ENCODE results near the gene LRRC25.

LRRC25 gene

DNA sequence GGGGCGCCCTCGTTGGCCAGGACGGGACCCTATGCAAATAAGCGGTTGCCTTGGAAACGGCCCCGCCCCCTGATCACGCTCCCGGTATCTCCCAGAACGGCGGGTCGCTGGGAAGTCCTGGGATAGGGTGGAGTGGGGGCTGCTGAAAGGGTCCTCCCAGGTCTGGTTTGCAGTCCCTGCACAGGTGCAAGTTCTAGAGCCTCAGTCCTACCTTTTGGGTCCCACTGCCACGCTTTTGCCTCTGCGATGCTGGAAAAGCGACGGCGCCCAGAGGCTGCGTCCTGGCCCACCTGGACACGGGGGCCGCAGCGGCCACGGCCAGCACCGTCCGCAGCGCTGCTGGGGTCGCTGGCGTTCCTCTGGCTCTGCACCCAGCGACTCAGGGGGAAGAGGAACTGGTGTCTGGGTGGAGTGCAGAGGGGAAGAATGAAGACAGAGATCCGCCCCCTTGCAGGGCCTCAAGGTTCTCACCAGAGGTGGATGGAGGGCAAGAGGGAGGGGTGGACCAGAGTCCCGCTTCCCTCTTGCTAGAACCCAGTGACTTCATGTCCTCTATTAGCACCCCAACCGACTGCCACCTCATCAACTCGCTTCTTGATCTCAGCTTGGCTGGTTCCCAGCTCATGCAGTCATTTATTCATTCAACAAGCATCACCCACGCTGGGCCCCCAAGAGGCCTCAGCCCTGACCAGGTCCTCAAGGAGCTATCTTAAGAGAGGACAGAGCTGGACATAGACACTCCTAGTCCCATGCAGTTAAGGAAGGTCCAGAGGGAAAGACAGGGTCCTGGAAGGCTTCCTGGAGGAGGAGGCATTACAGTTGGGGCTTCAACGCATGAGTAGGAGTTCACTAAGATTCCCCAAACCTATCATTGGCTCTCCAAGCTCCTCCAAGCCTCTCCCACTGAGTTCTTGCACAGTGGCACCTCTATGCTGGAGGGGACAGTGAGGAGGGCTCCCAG, at the start of gene LRRC25:
LRRC25 (minus strand) TSS at position 381 of the 961 bp plus-strand sequence. CDS start 659 bp downstream, outside the sequence.
- DNase-seq (ENCODE audit: low read depth in 2 of 2) = no peak

DNA sequence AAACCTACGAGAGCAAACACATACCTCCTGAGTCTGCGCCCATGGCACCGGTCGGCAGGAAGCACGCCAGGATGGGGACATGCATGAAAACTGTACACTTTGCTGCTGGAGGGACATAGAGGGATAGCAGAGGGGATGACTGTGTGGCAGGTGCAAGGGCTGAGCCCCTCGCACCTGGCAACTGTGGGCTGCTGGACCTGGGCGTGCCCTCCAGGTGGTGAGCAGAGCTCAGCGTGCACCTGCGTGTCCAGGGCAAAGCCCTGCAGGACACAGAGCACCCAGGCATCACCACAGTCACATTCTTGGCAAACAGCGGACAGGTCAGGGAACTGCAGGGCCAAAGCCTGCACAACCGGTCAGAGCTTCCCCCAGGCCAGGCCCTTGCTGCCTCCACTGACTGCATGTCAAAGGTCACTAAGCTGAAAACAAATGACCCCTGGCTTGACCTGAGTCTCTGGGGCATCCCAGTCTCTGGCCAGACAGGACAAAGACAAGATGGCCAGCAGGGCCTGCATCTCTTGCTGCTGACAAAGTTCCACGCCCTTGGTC, 49.5 kb upstream of the LRRC25 start:
- DNase-seq (ENCODE audit: low read depth in 2 of 2) = no peak

DNA sequence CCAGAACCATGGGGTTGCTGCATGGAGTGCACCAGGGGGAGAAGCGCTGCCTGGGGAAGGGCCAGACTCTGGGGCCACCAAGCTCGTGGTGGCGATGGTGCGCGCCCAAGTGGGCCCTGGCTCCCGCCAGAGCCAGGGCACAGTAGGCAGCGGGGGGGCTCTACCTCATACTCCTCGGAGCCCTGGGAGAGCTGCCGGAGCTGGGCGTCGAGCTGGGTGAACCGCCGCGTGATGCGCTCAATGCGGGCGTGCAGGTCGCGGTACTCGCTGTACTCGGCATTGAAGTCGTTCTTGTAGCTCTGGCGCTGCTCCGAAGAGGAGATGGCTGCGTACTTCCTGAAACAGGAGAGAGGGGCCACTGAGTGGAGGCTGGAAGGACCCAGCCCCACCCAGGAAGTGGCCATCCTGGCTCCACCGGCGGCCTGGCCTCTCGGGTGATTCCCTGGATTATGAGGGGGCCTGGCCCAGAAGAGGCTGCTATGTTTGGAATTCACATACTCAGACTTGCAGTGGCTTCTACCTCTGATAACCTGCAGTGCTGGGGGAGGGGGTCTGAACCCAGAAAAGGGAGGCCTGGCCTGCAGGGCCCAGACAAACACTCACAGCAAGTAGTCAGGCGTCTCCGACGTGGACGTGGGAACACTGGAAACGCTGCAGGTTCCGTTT, 48.9 kb upstream of the LRRC25 start:
- DNase-seq (ENCODE audit: low read depth in 2 of 2) = no peak

DNA sequence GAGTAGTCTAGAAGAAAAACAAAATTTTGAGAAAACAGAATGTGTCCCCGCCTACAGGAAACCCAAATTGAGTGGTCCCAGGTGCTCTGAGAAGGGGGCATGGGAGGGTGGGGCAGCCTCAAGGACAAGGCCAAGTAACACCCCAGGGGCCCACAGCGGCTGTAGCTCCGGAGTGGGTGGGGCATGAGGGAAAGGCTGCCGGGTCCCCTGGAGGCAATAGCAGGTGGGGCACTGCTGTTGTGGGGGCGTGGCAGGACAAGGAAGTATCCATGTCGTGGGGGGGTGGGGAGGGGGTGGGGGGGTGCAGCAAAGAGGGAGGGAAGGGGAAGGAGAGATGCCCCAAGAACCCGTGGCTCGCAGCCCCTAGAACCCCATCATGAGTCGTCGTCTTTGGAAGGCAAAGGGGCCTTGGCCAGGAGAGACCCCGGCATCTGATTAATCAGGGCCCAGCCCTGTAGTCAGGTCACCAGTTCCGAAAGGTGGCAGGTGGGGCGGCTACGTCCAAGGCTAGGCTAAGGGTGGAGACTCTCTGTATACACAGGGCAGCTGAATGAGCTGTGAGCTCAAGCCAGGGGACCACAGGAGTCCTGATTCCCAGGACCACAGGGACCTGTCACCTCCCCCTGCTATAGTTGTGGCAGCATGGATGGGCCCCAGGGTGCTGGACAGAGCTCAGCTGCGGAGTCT, 48.0 kb upstream of the LRRC25 start:
- no peak for DNase-seq (ENCODE audit: low read depth in 2 of 2)

DNA sequence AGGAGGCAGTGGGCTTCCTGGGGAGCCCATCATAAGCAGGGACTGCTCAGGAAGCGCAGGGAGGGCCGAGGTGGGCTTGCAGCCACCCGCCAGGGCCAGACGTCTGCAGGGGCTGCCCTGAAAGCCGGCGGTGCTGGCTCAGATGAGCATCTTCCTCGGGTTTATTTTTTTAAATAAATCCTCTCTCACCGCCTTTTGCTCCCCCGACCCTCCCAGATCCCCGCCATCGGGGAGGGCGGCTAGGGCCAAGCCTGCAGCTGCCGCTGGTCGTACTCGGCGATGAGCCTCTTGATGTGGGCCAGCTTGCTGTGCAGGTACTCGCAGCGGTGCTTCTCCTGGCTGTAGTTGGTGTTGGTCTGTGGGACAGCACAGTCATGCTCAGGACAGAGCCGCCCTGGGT, 47.1 kb upstream of the LRRC25 start:
- DNase-seq (ENCODE audit: low read depth in 2 of 2) = no peak

DNA sequence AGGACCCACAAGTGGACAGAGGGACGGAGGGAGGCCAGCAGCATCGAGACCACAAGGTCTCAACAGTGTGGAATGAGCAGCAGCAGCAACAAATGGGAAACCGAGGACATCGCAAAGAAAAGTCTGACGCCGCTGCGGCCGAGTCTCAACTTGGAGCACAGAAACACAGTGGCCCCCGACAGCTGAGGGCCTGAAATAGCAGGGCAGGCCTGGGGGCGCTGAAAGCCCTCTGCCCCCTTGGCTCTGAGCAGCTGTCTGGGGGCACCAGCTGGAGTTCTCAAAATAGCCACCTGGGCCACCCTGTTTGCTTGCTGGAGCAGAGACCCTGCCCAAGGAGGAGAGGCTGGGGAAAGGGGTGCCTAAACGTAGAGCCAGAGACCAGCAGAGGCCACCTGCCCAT, 46.4 kb upstream of the LRRC25 start:
- no peak for DNase-seq (ENCODE audit: low read depth in 2 of 2)

DNA sequence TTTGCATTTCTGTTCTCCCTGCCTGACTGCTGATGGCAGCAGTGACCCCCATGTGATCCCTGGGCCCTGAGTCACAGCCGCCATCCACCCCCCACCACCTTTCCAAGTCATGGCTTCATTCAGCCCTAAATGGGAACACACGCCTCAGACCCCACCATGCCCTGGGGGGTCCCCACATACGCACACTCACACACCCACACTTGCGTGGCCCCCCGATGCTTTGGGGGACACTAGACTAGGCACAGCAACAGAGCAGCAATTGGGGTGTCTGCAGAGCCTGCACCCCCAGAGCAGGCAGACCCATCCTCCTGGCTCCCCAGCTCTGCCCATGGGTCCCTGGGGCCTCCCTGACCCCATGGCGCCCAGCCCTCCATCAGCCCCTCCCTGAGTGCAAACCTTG, 46.0 kb upstream of the LRRC25 start:
- no peak for DNase-seq (ENCODE audit: low read depth in 2 of 2)

DNA sequence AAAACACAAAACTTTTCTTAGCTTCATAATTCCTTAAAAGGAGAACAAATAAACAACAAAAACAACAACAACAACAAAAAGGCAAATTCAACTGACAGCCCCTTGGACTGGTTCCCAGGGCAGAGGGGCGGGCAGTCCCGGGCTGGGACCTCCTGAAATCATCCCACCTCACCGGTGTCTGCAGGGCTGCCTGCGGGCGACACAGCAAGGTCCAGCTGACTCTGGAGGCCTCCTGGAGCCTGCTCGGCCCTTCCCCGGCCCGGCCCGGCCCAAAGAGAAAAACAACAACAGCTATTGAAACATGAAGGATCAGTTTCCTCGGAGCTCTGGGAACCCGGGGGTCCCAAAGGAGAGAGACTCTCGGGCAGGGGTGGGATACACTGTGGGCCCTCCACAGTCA, 45.5 kb upstream of the LRRC25 start:
- no peak for DNase-seq (ENCODE audit: low read depth in 2 of 2)

DNA sequence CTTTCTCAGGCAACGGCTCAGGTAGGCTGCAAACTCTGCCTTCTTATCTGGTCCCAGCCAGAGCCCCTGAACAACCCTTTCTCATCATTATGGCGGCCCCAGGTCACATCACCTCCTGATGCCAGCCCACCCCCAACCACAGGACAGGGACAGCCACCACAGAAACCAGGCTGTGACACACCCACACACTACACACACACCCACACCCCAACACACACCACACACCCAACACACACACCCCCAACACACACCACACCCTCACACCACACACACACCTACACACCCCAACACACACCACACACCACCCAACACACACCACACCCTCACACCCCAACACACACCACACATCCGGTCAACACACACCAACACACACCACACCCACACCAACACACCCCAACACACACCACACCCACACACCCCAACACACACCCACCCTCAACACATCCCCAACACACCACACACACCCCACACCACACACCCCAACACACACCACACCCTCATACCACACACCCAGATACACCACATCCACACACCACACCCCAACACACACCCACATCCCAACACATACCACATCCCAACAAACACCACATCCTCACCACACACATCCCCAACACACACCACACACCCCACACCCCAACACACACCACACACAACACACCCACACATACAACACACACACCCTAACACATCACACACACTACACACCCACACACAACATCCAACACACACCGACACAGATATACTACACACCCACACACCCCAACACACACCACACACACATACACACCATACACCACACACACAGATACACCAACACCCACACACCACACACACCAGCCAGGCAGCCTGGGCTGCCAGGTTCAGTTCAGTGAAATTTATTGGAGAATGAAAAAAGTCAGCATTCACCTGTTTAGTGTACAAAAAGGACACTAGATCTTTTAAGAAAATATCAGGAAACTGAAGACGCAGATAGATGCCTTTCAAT, 44.7 kb upstream of the LRRC25 start:
- no peak for DNase-seq (ENCODE audit: low read depth in 2 of 2)

DNA sequence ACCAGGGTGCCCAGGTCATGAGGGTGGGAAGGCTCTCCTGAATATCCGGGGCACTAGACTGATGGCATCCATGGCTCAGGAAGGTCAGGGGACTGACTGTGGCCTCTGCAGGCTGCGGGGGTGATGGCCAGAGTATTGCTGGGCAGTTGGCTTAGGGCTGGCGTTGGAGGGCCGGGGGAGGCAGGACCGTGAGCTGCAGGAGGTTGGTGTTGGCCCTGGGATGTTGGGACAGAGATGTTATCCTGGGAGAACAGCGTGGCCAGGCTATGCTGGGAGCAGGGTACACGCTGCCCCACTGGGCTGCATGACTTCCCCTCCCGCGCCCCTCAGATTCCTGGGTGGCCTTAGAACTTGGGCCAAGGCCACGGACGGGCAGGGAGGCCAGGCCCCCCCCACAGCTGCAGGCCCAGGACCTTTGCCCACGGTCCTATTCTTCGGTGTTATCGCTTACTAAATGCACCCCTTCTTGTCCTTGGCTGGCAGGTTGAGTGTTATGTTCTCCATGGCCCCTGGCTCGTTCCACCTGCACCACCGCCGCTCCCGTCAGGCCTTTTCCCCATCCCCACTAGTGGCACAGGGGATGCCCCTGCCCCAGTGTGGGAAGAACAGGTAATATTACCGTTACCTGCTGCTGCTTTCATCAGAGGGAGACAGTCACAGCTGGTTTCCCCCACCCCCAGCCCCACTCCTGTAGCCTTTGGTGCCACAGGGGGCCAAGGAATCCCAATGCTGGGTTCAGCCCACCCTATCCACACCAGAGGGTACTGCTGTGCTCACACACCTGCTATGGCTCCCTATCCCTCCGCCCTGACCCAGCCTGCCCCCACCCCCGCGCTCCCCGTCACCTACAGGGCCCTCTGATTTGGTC, 43.7 kb upstream of the LRRC25 start:
- DNase-seq (ENCODE audit: low read depth in 2 of 2) = no peak

DNA sequence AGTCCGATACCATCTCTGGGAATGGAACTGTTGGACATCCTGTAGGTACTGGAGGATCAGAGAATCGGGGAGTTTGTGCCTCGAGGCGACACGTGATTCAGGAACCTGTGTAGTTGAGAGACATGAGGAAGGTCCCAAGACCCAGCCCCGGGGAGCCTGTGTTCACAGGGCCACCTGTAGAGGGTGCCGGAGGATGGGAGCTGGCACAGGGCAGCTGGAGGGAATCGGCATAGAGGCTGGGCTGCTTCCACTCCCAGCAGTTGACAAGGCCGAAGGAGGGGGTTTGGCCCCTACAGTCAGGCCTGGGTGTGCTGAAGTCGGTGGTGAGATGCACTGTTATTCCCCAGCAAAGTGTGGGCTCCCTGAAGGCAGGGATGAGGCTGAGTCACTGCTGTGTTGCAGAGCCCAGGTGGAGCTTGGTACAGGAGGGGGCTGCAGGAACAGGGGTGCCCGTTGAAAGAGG, 43.0 kb upstream of the LRRC25 start:
- DNase-seq (ENCODE audit: low read depth in 2 of 2) = no peak

DNA sequence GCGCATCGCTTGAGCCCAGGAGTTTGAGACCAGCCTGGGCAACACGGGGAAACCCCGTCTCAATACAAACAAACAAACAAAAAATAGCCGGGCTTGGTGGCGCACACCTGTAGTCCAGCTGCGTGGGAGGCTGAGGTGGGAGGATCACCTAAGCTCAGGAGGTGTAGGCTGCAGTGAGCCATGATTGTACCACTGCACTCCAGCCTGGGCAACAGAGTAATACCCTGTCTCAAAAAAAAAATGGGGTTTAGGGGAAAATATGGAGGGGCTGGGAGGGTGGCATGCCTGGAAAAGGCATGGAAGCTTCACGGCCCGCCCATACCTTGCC, 42.5 kb upstream of the LRRC25 start:
- DNase-seq (ENCODE audit: low read depth in 2 of 2) = no peak

DNA sequence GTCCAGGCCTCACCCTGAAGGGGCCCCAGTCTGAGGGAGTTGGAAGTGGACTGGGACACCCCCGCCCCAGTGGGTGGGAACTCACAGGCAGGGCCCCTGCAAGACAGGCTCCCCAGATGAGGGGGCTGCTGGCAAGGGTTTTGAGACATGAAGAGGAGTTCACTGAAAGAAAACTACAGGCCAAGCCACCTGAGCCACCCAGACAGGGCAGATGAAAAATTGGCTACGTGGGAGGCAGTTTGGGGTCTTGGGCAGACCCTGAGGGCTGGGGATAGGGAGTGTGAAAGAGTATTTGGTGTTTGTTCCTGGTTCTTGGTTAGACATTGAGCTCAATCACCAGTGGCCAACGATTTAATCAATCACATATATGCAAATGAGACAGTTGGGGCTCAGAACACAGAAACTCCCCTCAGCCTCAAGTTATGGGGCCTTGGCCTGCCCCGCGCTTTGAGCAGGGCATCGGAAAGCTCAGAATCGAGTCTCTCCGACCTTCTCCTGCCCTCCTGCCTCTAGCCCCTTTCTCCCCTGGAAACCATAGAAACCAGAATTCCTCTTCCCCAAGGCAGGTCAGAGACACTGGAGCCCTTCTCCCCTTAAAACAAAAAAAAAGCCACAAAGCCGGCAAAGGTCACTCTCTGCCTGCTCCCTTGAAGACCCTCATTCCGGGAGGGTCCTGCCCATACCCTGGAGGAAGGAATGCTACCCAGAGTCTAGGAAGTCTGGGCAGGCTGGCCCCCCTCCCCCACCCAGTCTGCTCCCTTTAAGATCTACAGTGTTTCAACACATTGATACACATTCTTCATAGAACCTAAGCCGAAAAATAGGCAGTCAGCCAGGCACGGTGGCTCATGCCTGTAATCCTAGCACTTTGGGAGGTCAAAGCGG, 41.8 kb upstream of the LRRC25 start:
- no peak for DNase-seq (ENCODE audit: low read depth in 2 of 2)

DNA sequence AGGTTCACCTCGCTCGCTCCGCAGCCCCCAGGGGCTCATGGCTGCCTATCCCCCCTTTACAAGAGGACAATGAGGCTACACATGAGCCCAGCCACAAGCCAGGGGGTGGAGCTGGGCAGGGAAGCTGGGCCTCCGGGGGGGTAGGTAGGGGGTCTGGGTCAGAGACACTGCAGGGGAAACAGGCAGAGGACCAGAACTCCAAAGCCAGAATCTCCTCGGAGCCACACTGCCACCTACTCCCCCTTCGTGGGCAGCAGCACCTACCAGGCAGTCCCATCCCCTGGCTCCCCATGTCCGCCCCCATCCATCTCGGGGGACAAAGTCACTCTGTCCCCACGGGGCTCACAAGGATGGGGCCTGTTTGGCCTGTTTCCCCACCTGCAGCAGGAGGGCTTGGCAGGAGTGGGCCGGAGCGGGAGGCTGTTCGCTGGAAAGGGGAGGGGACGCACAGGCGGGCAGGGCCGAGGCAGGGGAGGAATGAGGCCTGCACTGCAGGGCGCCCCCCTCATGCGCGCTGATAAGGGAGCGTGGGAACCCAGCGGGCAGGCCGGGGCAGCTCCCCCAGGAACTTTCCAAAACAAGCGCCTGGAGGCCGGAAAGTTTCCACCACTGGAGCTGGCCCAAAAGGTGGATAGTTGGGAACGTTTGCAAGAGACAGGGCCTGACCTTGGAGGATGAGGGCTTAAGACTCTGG, 41.1 kb upstream of the LRRC25 start:
- DNase-seq (ENCODE audit: low read depth in 2 of 2) = no peak

DNA sequence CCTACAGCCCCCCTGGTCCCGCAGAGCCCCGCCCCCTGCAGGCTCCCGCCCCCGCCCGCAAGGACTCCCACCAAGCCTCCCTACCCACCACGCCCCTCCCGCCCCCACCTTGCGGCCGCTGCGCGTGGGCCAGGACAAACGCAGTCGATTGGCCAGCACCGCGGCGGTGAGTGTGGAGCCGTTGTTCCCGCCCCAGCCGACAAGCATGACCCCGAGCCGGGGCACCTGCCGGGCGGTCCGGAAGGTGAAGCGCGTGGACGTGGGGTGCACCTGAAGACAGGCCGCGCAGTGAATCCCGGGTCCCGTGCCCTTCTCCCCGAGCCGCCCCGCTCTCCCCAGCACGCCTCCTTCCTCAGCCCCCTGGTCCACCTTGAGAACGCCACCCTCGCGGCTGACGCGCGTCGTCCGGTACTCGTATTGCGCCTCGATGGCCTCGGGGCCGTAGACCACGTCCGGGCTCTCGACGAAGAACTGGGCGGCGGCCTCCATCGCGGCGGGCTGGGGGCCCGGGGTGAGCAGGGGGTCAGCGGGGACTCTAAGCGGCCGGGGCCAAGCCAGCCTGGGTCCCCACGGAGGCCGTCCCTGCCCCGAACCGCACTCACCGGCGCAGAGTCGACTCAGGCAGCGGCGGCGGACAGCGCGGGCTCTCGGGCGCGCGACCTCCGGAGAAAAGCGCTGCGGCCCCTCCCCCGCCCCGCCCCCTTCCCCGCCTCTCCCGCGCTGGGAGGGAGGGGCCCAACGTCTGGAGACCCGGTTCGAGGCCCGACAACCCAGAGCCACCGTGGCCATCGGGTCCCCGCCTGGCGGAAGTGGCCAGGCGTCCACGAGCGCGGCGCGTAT, 40.3 kb upstream of the LRRC25 start, which contains the start of gene ISYNA1:
ISYNA1 (minus strand) TSS at position 643 of the 840 bp plus-strand sequence; CDS start at position 489, 154 bp downstream.
- peak; percentile 53 to 74 for DNase-seq (ENCODE audit: low read depth in 2 of 2)

DNA sequence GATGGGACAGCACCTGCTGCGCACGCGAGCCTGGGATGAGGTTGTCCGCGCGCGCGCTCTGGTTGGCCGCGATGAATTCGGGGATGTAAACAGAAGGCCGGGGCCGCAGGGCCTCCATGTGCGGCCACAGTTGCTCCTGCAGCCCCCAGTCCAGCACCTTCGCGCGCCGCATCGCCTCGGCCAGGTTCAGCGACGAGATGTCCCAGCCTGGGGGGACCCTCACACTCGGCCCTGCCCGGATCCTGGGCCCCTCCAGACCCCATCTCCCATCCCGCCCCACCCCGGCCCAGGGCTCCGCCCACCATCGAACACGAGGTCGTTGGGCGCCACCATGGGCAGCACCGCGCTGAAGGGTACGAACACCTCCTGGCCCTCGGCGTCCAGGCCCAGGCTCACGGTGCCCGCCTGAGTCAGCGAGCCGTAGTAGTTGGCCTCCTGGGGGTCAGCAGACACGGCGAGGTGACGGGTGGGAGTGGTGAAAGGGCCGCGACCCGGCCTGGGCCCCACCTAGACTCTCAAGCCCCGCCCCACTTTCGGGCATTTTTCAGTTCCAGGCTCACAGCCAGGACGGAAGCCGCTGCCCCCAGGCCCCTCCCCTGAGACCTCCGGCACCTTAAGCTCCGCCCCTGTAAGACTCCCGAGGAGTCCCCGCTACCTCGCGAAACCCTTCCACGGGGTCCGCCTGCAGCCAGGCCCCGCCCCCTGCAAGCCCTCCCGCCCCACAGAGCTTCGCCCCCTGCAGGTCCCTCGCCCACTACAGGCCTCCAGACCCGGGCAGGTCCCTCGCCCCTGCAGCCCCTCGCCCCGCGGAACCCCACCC, 39.5 kb upstream of the LRRC25 start:
- DNase-seq (ENCODE audit: low read depth in 2 of 2) = peak; percentile 75 to 83

Measured in stimulated activated CD8-positive, alpha-beta memory T cell treated with anti-CD3 and anti-CD28 coated beads, Interleukin-7, amount 100 ng/mL, for 4 hours (primary cell).